RWPE1 (cell line): ENCODE measurements around the gene OR51B4.
"Not testable (repeated sequence)": the region's sequence is repeated elsewhere in the genome, so short reads cannot be mapped to it uniquely, and the experiment has no call there.

ENCODE experiments used
- CTCF ChIA-PET: fragments of 350-600 bp; sonication (Branson Sonifier 250); formaldehyde crosslinking; extraction: SDS; loops from one replicate; lab custom pipeline; 2021; lab: Yijun Ruan, JAX
- POLR2A ChIA-PET: fragments of 400-600 bp; formaldehyde crosslinking; extraction: SDS; loops from one replicate; lab custom pipeline; 2020; ENCODE audit warnings: antibody characterized with exemption; ENCODE audit not compliant: low non-redundant PET; lab: Yijun Ruan, JAX
- DNase-seq: peaks from one replicate; pipeline ENCODE4 v3.0.0; 2012; ENCODE audit warnings: low spot score
- H3K27ac ChIP-seq: fragments of 450-650 bp; 2 replicates; pipeline ENCODE4 v1.5.1; 2017
- TF ChIP-seq, protein P1 (sequence below): fragments of 450-650 bp; conservative IDR thresholded peaks from 2 replicates; pipeline ENCODE4 v1.5.1; 2017; ENCODE audit warnings: low read depth, mild to moderate bottlenecking

Gene OR51B4

GRCh38 chr11:5267033-5267563 lies 34.6 kb downstream of the OR51B4 start:
- POLR2A ChIA-PET: no interaction called here
- no peak for DNase-seq
- CTCF ChIA-PET: no interaction called here
- TF ChIP-seq, protein P1, sequence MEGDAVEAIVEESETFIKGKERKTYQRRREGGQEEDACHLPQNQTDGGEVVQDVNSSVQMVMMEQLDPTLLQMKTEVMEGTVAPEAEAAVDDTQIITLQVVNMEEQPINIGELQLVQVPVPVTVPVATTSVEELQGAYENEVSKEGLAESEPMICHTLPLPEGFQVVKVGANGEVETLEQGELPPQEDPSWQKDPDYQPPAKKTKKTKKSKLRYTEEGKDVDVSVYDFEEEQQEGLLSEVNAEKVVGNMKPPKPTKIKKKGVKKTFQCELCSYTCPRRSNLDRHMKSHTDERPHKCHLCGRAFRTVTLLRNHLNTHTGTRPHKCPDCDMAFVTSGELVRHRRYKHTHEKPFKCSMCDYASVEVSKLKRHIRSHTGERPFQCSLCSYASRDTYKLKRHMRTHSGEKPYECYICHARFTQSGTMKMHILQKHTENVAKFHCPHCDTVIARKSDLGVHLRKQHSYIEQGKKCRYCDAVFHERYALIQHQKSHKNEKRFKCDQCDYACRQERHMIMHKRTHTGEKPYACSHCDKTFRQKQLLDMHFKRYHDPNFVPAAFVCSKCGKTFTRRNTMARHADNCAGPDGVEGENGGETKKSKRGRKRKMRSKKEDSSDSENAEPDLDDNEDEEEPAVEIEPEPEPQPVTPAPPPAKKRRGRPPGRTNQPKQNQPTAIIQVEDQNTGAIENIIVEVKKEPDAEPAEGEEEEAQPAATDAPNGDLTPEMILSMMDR: no peak
- no peak overlapping the region for H3K27ac ChIP-seq

DNA sequence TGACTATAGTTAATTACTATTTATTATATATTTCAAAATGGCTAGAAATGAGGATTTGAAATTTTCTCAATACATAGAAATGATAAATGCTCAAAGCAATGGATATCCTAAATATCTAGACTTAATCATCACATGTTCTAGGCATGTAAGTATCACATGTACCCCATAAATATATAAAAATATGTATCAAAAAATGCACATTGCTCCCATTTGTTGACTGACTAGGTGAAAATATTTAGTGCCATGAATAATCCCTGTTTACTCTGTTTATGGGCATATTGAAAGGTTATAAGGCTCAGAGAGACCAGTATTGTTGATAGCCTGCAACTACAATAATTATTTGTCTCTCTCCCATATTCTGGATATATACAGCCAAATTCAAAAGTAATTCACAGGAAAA lies 35.1 kb downstream of the OR51B4 start:
- ChIA-PET CTCF (no interaction called here), POLR2A (no interaction called here)

DNA sequence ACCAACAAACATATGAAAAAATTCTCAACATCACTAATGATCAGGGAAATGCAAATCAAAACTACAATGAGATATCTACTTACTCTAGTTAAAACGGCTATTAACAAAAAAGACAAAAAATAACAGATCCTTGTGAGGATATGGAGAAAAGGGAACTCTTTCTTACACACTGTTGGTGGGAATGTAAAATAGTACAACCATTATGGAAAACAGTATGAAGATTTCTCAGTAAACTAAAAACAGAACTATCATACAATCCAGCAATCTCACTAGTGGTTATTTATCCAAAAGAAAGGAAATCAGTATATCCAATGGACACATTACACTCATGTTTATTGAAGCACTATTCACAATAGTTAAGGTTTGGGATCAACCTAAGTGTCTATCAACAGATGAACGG lies 35.9 kb downstream of the OR51B4 start:
- no peak overlapping the region for H3K27ac ChIP-seq
- TF ChIP-seq, protein P1: no peak
- ChIA-PET CTCF (no interaction called here), POLR2A (no interaction called here)
- DNase-seq: no peak

More for the DNA sequence above, 35.1 kb downstream of the OR51B4 start:
- TF ChIP-seq, protein P1: no peak
- DNase-seq: no peak
- no peak overlapping the region for H3K27ac ChIP-seq

DNA sequence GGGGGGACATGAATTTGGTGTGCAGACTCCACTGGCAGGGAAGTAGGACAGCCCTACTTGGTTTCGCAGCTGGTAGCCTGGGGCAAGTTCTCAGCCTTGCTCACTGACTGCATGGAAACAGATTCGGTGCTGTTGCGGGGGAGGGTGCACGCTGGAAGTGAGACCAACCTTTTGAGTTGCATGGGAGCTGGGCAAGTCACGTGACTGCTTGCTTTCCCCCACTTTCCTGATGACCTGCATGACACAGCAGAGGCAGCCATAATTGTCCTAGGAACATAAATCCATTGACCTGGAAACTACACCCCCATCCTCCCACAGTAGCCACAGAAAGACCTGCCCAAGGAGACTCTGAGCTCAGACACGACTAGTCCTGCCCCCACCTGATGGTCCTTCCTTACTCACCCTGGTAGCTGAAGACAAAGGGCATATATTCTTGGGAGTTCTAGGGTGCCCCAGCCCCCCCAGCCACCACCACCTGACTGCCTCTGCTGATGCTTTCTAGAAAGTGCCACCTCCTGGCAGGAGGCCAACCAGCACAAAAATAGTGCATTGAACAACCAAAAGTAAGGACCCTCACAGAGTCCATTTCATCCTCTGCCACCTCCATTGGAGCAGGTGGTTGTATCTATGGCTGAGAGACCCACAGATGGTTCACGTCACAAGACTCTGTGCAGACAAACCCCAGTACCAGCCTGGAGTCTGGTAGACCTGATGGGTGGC lies 43.0 kb downstream of the OR51B4 start:
- DNase-seq: no peak
- TF ChIP-seq, protein P1: no peak
- H3K27ac ChIP-seq: no peak overlapping the region
- ChIA-PET POLR2A (no interaction called here), CTCF (no interaction called here)

- no peak overlapping the region for H3K27ac ChIP-seq
- POLR2A ChIA-PET: no interaction called here
- CTCF ChIA-PET: no interaction called here
- TF ChIP-seq, protein P1: no peak
- DNase-seq: no peak
Observed at GRCh38 chr11:5257296-5257695, 44.5 kb downstream of the OR51B4 start.

GRCh38 chr11:5254646-5255413 lies 46.9 kb downstream of the OR51B4 start, which contains the start of gene HBG2:
Gene HBG2, minus strand, starts transcription at chr11:5254781. Its CDS starts 53 bp downstream, at chr11:5254728.
- CTCF ChIA-PET, DNase-seq, H3K27ac ChIP-seq, POLR2A ChIA-PET: not testable (repeated sequence)

DNA sequence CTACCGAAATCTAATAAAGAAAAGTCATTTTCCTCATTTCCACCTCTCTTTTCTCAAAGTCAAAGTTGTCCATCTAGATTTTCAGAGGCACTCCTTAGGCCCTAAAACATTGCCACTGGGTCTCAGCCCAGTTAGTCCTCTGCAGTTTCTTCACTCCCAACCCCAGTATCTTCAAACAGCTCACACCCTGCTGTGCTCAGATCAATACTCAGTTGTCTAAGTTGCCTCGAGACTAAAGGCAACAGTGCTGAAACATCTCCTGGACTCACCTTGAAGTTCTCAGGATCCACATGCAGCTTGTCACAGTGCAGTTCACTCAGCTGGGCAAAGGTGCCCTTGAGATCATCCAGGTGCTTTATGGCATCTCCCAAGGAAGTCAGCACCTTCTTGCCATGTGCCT lies 47.7 kb downstream of the OR51B4 start:
- POLR2A ChIA-PET, CTCF ChIA-PET: not testable (repeated sequence)

DNA sequence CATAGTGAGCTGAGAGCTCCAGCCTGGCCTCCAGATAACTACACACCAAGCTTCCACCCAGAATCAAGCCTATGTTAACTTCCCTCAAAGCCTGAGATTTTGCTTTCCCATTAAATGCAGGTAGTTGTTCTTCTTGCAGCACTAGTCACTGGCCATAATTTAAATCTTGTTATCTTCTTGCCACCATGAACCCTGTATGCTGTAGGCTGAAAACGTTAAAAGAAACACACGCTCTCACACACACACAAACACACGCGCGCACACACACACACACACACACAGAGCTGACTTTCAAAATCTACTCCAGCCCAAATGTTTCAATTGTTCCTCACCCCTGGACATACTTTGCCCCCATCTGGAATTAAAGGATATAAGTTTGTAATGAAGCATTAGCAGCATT lies 48.3 kb downstream of the OR51B4 start:
- H3K27ac ChIP-seq, POLR2A ChIA-PET, CTCF ChIA-PET, DNase-seq: not testable (repeated sequence)

More for the DNA sequence above, 47.7 kb downstream of the OR51B4 start:
- not testable (repeated sequence) for H3K27ac ChIP-seq, DNase-seq
